GM18508 (cell line): ENCODE measurements around the gene MKX.

Experiments used
- ATAC-seq: cut with Tn5 transposase; IDR thresholded peaks from one replicate; pipeline ENCODE4 v1.9.1; 2021; ENCODE audit warnings: moderate number of reproducible peaks; ENCODE audit not compliant: insufficient read depth, unreplicated experiment

The MKX gene

DNA sequence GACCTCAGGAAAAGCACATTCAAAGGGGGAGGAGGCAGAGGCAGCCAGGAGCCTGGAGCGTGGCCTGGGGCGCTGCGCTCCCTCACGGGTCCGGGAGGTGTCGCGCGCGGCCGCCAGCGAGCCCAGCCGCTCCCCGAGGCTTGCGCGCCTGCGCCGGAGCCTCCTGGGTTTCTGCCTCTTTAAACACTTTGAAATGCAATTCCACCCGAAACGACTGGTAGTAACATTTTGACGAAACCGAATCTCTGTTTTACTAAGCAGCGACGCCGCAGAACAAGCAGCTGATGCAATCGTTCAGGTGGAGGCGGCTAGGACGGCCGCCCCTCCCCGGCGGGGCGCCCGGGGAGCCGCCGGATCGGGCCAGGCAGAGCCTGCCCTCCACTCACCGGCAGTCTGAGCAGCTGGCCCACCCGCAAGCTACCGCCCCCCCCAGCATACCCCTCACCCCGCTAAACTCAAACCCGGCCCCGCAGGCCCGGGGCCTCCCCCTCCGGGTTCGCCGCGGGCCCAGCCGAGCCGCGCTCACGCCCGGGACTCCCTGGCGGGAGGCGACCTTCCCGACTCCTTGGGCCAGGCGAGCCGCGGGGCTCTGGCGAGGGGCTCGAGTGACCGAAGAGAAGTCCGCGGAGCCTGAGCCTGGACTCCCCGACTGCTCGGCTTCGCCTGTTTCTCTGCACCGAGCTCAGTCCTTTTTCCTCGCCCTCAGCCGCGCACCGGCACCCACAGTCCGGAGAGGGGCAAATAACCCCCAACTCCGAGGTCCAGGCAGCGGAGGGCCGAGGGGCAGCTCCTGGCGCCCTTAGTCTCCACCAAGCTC, 3.2 kb downstream of the MKX start:
- ATAC-seq: peak; percentile 89

GRCh38 chr10:27741173-27742091, 4.2 kb downstream of the MKX start:
- no peak for ATAC-seq

DNA sequence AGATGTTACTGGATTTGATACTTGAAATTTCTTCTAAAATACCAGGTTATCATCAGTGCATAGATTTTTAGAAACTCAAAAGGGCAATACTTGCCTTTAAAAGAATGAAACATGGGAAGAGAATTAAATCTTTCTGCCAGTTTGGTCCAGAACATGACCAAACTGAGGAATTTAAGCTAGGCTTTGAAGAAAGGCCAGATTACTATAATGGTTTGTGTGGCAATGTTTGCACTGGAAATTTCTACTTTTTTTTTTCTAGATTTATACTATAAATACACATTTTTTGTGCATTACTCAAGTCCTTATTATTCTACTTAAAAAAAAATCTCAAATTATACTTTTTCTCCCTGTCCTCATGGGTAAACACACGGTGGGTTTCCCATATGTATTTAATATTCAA, 9.2 kb downstream of the MKX start:
- ATAC-seq: no peak

DNA sequence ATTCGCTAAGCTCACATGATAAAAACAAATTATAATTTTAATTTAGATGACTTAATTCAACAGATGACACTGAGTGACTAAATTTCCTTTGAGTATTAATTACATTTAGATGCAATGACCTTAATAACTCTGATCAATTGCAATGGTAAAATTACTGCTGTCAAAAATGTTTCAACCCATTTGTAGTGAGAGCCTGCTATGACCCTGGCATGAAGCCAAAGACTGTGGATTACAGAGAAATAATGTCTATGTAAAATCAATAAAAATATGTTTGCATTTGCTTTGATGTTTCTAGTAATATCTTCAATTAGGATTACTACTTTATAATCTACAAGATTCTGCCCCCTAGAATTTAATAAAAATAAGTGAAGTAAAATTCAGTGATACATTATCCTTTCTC, 15.6 kb downstream of the MKX start:
- no peak for ATAC-seq

- no peak for ATAC-seq
These were observed 17.3 kb downstream of the MKX start for GRCh38 chr10:27728338-27728737.

DNA sequence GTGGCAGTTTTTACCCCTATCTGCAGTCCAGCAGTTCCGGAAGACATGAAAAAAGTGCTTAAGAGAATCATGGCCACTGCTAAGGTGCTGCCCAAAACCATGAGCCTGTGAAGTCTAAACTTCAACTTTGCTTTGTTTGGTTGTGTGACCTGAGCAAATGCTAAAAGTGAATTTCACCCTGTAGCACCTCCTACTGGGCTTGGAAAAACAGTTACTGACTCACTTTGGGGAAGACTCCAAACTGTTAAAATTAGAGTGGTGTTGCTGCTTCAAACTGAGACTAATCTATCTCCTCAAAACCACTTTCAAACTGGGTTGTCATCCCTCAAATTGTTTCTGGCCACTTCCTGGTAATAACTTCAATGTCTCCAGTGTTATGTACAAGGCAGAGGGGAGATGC, 21.3 kb downstream of the MKX start:
- no peak for ATAC-seq

- ATAC-seq: no peak
These were observed 22.2 kb downstream of the MKX start for GRCh38 chr10:27723436-27723835.

DNA sequence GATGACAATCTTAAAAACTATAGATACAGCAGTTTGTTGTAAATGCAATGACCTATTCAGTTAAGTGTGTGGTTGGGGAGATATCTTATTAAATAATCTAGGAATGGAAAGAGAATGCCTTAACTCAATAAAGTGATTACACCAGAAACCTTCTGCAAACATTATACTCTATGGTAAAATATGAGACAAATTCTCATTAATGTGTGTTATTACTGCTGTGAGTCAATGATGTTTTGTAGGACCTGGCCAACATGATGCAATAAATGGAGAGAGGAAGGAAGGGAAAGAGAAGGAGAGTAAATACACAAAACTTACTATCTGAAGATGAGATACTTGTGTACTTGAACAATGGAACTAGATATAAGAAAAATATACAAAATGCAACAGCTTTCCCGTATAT, 25.1 kb downstream of the MKX start:
- no peak for ATAC-seq

DNA sequence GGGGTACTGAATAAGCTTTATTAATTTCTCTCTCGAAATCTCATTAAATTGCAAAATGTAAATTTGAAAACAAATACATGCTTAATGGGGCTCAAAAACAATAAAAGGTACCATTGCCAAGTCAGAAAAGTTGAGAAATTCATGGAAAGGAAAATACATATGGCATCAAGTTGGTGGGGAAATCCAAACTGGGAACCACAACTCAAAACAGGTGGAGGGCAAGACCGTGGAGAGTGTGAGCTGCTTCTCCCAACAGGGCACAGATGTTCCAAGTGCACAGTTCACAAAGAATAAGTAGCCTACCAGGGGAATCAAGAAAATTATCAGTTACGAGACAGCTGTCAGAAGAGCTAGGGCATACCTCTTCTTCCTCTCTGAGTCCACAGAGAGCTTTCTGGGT, 26.6 kb downstream of the MKX start:
- ATAC-seq: no peak

DNA sequence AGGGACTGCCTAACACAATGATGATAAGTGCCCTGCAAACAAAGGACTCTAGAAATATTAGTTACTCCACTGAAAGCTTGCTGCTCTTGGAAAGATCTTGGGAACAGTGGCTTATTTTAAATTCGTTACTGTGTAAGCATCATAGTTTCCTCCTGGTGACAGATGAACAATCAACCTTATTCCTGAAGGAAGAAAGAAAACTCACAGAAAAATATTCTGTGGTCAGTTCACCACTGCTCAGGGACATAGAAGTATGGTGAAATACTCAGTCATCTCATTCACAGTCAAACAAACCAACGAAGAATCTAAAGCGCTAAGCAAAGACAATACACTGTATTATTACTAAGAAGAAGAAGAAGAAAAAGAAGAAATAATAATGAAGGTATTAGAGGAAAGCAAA, 27.8 kb downstream of the MKX start:
- ATAC-seq: no peak

DNA sequence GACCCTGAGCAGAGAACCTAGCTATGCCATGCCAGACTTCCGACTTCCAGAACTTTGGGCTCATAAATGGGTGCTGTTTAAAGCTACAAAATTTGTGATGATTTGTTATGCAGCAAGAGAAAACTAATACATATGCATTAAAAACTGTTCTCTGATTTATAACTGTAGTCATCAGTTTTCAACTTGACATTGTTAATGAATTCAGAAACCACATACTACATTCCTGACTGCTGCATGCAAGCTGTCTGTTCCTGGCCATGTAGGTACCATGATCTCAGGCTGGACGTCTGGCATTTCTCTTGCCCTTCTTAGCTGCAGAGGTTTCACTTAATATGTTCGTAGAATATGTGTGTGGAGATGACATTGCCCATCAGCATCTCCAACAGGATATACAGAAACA, 28.4 kb downstream of the MKX start:
- ATAC-seq: no peak

- no peak for ATAC-seq
These were observed 29.1 kb downstream of the MKX start for GRCh38 chr10:27716521-27716920.

- no peak for ATAC-seq
These were observed 30.1 kb downstream of the MKX start for GRCh38 chr10:27715505-27715904.

DNA sequence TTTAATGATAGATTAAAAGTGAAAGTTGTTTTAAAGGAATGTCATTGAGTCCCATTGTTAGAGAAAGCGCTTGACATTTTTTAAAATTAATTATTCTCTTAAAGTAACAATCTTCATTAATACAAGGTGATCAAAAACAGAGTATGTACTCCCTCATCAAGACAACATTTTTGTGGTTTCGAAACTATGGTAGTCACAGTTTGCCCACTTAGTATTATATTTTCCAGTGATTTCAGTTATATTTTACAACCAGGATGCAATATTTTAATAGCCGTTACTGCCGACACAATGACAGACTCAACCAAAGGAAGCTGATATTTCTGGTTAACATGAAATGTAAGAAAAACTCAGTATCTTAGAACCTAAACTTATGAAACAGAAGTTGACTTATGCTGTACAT, 31.3 kb downstream of the MKX start:
- ATAC-seq: no peak

DNA sequence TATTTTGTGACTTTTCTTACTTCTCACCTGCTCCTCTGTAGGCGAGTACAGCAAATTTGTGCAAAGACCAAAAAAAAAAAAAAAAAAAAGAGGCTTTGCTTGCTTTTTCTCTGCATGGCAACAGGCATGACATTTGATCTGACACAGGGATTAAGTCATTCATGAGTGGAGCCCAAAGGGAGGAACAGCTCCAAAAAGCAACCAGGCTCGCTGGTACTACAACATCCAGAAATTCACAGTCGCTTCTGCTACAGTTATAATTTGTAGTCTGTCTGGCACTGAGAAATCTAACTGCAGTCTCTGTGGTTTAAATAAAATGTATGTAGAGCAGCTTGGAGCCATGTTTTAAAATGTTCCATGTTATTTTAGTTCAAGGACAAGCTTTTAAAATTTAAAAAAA, 31.7 kb downstream of the MKX start:
- no peak for ATAC-seq

GRCh38 chr10:27710014-27710413, 35.6 kb downstream of the MKX start:
- no peak for ATAC-seq

- ATAC-seq: no peak
These were observed 36.3 kb downstream of the MKX start for GRCh38 chr10:27709304-27709703.

- ATAC-seq: no peak
These were observed 43.6 kb downstream of the MKX start for GRCh38 chr10:27701938-27702537.

DNA sequence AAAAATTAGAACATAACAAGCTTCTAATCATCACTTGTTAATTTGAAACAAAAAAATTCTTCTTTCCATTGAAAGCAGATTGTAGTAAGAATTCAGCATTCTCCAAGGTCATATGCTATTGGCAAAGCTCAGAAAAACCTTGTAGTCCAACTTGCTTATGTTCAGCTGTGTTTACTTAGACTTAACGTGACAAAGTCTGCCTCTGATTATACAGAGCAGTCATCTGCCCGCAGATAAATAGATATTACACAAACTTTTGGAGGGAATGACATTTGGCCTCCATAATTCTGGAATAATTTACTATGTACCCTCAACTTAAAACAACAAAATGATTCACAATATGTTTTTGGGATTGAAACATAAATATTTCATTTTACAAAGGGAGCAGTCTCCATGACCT, 45.8 kb downstream of the MKX start:
- ATAC-seq: no peak

GRCh38 chr10:27698961-27699360, 46.7 kb downstream of the MKX start:
- ATAC-seq: no peak

GRCh38 chr10:27696466-27696865, 49.2 kb downstream of the MKX start:
- ATAC-seq: no peak
